ENCODE results near the gene PDPK1.
"Not testable (repeated sequence)": the region's sequence is repeated elsewhere in the genome, so short reads cannot be mapped to it uniquely, and the experiment has no call there.

- TF ChIP-seq CTCF (IDR thresholded peaks at IDR 0.05), result peak in 2 of 4 experiments; percentile 14 to 54
- TF ChIP-seq EP300, POLR2A (IDR thresholded peaks at IDR 0.05): not testable (repeated sequence)
Observed at GRCh38 chr16:2539845-2540458, 2.1 kb downstream of the PDPK1 start.

Measured in gastroesophageal sphincter (tissue), 3 donors.